Stimulated activated CD4-positive, alpha-beta T cell treated with anti-CD3 and anti-CD28 coated beads, TNF-alpha, amount 100 ng/mL, for 4 hours (primary cell): ENCODE measurements around the gene NCEH1.
"Not testable (repeated sequence)": the region's sequence is repeated elsewhere in the genome, so short reads cannot be mapped to it uniquely, and the experiment has no call there.

Experiments used
- DNase-seq, 3 experiments: peaks; one replicate each; pipeline ENCODE4 v3.0.0-alpha.2; 2020; ENCODE audit warnings: low read depth in 3 of 3

The NCEH1 gene

GRCh38 chr3:172613845-172614244 lies 97.0 kb downstream of the NCEH1 start:
- no peak for DNase-seq

- no peak for DNase-seq
Measured at GRCh38 chr3:172612871-172613678, 97.8 kb downstream of the NCEH1 start.

- no peak for DNase-seq
Measured at GRCh38 chr3:172609750-172610149, 101.1 kb downstream of the NCEH1 start.

- DNase-seq: no peak
Measured at GRCh38 chr3:172608575-172608974, 102.3 kb downstream of the NCEH1 start.

GRCh38 chr3:172607305-172608121 lies 103.4 kb downstream of the NCEH1 start:
- DNase-seq: no peak

GRCh38 chr3:172606021-172606420 lies 104.8 kb downstream of the NCEH1 start:
- no peak for DNase-seq

- no peak for DNase-seq
Measured at GRCh38 chr3:172604895-172605646, 105.8 kb downstream of the NCEH1 start.

- no peak for DNase-seq
Measured at GRCh38 chr3:172601066-172601832, 109.6 kb downstream of the NCEH1 start.

GRCh38 chr3:172600644-172601065 lies 110.2 kb downstream of the NCEH1 start:
- no peak for DNase-seq

GRCh38 chr3:172598904-172599303 lies 112.0 kb downstream of the NCEH1 start:
- DNase-seq: no peak

GRCh38 chr3:172596394-172596706 lies 114.5 kb downstream of the NCEH1 start:
- no peak for DNase-seq

GRCh38 chr3:172595664-172596393 lies 115.0 kb downstream of the NCEH1 start:
- DNase-seq: peak in 1 of 3 experiments; percentile 23

- not testable (repeated sequence) for DNase-seq
Measured at GRCh38 chr3:172594900-172595663, 115.8 kb downstream of the NCEH1 start.

- DNase-seq: no peak
Measured at GRCh38 chr3:172592898-172593669, 117.8 kb downstream of the NCEH1 start.

GRCh38 chr3:172591876-172592771 lies 118.7 kb downstream of the NCEH1 start:
- DNase-seq: peak; percentile 48 to 67 (median 59)

- no peak for DNase-seq
Measured at GRCh38 chr3:172591125-172591605, 119.7 kb downstream of the NCEH1 start.

- DNase-seq: no peak
Measured at GRCh38 chr3:172586436-172586835, 124.4 kb downstream of the NCEH1 start.

- no peak for DNase-seq
Measured at GRCh38 chr3:172585954-172586353, 124.9 kb downstream of the NCEH1 start.
